ENCODE measurements around the gene AGBL1.

GRCh38 chr15:86912661-86913060 is 833.0 kb downstream of the AGBL1 start:
- TF ChIP-seq, protein P1, sequence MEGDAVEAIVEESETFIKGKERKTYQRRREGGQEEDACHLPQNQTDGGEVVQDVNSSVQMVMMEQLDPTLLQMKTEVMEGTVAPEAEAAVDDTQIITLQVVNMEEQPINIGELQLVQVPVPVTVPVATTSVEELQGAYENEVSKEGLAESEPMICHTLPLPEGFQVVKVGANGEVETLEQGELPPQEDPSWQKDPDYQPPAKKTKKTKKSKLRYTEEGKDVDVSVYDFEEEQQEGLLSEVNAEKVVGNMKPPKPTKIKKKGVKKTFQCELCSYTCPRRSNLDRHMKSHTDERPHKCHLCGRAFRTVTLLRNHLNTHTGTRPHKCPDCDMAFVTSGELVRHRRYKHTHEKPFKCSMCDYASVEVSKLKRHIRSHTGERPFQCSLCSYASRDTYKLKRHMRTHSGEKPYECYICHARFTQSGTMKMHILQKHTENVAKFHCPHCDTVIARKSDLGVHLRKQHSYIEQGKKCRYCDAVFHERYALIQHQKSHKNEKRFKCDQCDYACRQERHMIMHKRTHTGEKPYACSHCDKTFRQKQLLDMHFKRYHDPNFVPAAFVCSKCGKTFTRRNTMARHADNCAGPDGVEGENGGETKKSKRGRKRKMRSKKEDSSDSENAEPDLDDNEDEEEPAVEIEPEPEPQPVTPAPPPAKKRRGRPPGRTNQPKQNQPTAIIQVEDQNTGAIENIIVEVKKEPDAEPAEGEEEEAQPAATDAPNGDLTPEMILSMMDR (IDR thresholded peaks at IDR 0.05; ENCODE audit: borderline replicate concordance, extremely low read depth, low read length, poor library complexity, severe bottlenecking): no peak
- TF ChIP-seq EZH2 (IDR thresholded peaks at IDR 0.05; ENCODE audit: borderline replicate concordance, low read depth, low read length, severe bottlenecking): no peak

Data from DND-41 (cell line).